BJ (cell line): Measurements from ENCODE around the gene OR10A5. TPM values are rescaled to one million over a fixed set of nuclear protein-coding genes. Genes with fewer than 3 reads are reported as not detected.
A peak's percentile ranks its signal among the peaks of the same experiment; 100 is the strongest.

Source experiments
- CTCF ChIA-PET: fragments of 350-600 bp; formaldehyde crosslinking; extraction: SDS; loops from one replicate; lab custom pipeline; 2021; ENCODE audit warnings: antibody characterized with exemption, inconsistent platforms; lab: Yijun Ruan, JAX
- POLR2A ChIA-PET: fragments of 300-600 bp; sonication (Branson Sonifier 250); formaldehyde crosslinking; extraction: SDS; loops from one replicate; lab custom pipeline; 2021; ENCODE audit warnings: antibody characterized with exemption; lab: Charles Lee
- DNase-seq: peaks from one replicate; pipeline ENCODE4 v3.0.0-alpha.2; 2011; ENCODE audit warnings: low read depth
- H3K27me3 ChIP-seq: 2 replicates; pipeline ENCODE4 v1.6.0; 2011; ENCODE audit warnings: low read length; ENCODE audit not compliant: control insufficient read depth, insufficient read depth
- H3K36me3 ChIP-seq: 2 replicates; pipeline ENCODE4 v1.5.1; 2011; ENCODE audit warnings: low read length; ENCODE audit not compliant: control insufficient read depth, insufficient read depth
- H3K4me3 ChIP-seq: 2 replicates; pipeline ENCODE4 v1.5.1; 2011; ENCODE audit warnings: low read depth, mild to moderate bottlenecking, control low read depth, low read length
- polyA plus RNA-seq: library from polyadenylated mRNA; depleted of rRNA; stranded (reverse); fragments of >200 nt; gene quantifications from 2 replicates; pipeline ENCODE4 v1.2.3, GENCODE V29; 2011
- TF ChIP-seq, protein P1 (sequence below): IDR thresholded peaks from 2 replicates; pipeline ENCODE4 v1.5.1; 2011; ENCODE audit warnings: low read depth, mild to moderate bottlenecking, control low read depth, inconsistent platforms, low read length, moderate library complexity; ENCODE audit not compliant: insufficient read depth

OR10A5 gene
- polyA plus RNA-seq, 1 experiment = not detected

DNA sequence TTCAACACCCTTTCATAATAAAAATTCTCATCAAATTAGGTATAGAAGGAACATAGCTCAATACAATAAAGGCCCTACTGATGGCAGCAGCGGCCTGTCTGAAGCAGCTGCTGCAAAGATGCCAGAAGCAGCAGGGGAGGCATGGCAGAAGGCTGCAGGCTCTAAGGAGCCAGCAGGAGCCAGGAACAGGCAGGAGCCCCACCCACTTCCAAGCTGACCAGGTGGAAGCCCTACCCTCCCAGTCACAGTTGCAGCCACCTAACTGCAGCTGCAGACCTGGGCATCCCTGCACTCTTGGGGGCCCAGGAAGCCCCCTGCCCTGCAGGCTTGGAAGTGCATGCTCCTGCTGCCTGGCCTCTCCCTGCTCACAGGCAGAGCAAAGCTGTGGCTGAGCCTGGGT is 27.8 kb upstream of the OR10A5 start:
- no peak overlapping the region for H3K4me3 ChIP-seq
- no peaks in the 10 kb centered on the region for H3K36me3 ChIP-seq
- no peaks in the 10 kb centered on the region for H3K27me3 ChIP-seq
- POLR2A ChIA-PET = no interaction called here
- DNase-seq = no peak
- CTCF ChIA-PET = interaction anchor here (1.1 to 1.7 kb wide), 2 partner anchors 60 to 462 kb away, joined by 4 read pairs; no protein-coding TSS in a partner anchor
- TF ChIP-seq, protein P1, sequence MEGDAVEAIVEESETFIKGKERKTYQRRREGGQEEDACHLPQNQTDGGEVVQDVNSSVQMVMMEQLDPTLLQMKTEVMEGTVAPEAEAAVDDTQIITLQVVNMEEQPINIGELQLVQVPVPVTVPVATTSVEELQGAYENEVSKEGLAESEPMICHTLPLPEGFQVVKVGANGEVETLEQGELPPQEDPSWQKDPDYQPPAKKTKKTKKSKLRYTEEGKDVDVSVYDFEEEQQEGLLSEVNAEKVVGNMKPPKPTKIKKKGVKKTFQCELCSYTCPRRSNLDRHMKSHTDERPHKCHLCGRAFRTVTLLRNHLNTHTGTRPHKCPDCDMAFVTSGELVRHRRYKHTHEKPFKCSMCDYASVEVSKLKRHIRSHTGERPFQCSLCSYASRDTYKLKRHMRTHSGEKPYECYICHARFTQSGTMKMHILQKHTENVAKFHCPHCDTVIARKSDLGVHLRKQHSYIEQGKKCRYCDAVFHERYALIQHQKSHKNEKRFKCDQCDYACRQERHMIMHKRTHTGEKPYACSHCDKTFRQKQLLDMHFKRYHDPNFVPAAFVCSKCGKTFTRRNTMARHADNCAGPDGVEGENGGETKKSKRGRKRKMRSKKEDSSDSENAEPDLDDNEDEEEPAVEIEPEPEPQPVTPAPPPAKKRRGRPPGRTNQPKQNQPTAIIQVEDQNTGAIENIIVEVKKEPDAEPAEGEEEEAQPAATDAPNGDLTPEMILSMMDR = 0 out of 2 replicates have a peak, but pooled peaks have one; percentile 4

DNA sequence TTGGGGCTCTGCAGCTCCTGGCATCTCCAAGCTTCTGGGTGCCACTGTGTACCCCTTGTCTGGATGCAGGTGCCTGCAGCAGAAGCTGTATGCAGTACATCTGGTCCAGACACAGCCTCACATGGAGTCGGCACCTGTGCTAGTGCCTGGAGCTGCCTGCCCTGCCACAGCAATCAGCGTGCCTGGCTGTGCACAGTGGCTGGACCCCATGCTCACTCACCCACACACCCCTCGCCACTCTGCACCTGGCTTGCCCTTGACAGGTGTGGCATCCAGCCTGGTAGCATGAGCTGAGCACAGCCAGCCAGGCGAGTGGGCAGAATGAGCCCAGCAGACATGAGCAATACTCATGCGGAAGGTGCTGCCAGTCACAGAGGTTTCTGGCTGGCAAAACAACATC is 26.5 kb upstream of the OR10A5 start:
- Histone ChIP-seq H3K4me3 (no peak overlapping the region), H3K27me3 (no peaks in the 10 kb centered on the region), H3K36me3 (no peaks in the 10 kb centered on the region)
- CTCF ChIA-PET = no interaction called here
- no peak for DNase-seq
- TF ChIP-seq, protein P1 = no peak
- POLR2A ChIA-PET = no interaction called here

DNA sequence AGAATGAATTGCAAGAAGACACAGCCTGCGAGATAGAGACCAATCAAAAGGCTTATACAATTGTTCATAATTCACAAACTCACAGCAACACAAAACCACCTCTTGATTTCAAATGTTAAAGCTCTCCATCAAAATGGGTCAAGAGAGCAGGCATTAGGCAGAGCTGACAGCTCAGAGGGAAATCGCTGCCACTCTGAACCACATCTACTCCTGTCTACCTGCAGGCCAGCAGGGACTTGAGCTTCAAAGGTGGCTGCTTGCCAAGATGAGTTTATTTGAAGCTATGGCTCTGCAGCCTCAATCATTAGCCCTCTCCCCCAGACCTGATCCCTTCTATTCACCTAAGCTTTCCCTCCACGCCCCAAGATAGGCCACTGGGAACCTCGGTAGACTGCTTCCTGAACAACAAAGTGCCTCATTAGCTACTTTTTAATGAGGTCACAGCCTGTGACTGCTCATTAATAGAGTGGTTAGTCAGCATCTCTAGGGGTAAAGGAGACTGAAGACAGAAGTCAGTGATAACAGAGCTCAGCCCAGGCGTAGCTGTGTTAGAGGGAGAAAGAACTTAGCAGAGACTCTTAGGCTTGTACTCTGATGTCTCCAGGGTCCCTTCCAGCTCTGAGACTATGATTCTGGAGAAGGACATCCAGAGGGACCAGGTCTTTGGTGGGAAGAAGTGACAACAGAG is 21.2 kb upstream of the OR10A5 start:
- no peak for DNase-seq
- no peaks in the 10 kb centered on the region for H3K36me3 ChIP-seq
- no peak overlapping the region for H3K4me3 ChIP-seq
- H3K27me3 ChIP-seq = no peaks in the 10 kb centered on the region
- ChIA-PET POLR2A (no interaction called here), CTCF (interaction anchor here (0.8 to 2.5 kb wide), 3 partner anchors 12 to 455 kb away, joined by 3 to 17 read pairs (median 3); no protein-coding TSS in a partner anchor)
- TF ChIP-seq, protein P1 = no peak

DNA sequence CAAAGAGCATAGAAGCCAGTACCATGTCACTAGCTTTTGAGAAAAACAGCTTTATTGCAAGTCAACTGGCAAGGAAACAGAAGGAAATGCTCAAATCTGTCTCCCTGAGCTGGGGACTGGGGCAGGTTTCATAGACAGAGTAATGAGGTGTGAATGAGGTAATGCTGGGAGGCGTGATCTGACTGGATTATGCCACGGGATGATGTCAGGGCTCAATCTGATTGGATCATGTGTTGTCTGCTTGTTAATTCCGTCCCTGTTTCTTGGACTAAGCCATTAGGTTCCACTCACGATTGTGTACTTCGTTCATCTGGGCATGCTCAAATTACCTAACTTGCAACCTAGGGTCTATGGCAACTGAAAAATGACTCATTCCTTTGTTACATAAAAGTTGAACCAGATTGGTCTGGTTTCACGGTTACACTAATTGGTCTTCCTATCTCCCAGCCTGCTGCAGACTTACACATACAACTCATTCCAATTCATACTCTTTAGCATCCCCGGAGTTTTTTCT is 20.2 kb upstream of the OR10A5 start:
- TF ChIP-seq, protein P1 = no peak
- ChIA-PET CTCF (interaction anchor here (0.9 to 2.5 kb wide), 2 partner anchors 13 to 454 kb away, joined by 3 to 17 read pairs; no protein-coding TSS in a partner anchor), POLR2A (no interaction called here)
- no peak overlapping the region for H3K4me3 ChIP-seq
- no peak for DNase-seq
- no peaks in the 10 kb centered on the region for H3K27me3 ChIP-seq
- H3K36me3 ChIP-seq = no peaks in the 10 kb centered on the region

DNA sequence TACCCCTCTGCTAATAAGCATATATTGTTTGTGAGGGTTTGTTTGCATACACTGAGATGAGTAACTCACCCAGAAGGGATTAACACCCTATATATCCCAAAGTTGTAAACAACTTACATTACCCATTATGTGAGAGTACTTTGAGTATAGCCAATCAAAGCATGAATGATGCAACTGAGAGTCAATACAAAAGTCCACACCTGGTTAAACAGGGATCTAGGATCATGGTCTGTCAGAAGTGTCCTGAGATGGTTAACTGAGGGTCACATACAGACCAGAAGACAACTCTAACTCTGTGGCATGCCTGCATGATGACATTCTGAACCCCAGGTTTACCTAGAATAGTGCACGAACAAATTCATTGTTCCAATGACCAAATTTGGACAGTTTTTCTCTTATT is 17.4 kb upstream of the OR10A5 start:
- H3K36me3 ChIP-seq = no peaks in the 10 kb centered on the region
- ChIA-PET POLR2A (no interaction called here), CTCF (no interaction called here)

More for the DNA sequence above, 17.4 kb upstream of the OR10A5 start:
- TF ChIP-seq, protein P1 = no peak
- H3K4me3 ChIP-seq = no peak overlapping the region
- no peaks in the 10 kb centered on the region for H3K27me3 ChIP-seq
- no peak for DNase-seq
